T47D (cell line): ENCODE measurements around the gene CSF2RB.
"Not testable (repeated sequence)": the region's sequence is repeated elsewhere in the genome, so short reads cannot be mapped to it uniquely, and the experiment has no call there.

Experiments
- DNase-seq, 2 experiments: peaks; one replicate each; pipeline versions ENCODE4 v3.0.0 to v3.0.0-alpha.2; 2011 to 2012; ENCODE audit warnings: low read depth in 1 of 2, low spot score in 1 of 2
- JUND ChIP-seq: IDR thresholded peaks from 2 replicates; pipeline ENCODE4 v1.6.1; 2012; ENCODE audit warnings: low read depth
- in situ Hi-C: cut with HindIII; loops from 2 replicates; pipeline ENCODE4 v1.10.0; 2016; ENCODE audit warnings: low sequenced_read_pairs, low pct_unique_long_range_greater_than_20kb

The CSF2RB gene

DNA sequence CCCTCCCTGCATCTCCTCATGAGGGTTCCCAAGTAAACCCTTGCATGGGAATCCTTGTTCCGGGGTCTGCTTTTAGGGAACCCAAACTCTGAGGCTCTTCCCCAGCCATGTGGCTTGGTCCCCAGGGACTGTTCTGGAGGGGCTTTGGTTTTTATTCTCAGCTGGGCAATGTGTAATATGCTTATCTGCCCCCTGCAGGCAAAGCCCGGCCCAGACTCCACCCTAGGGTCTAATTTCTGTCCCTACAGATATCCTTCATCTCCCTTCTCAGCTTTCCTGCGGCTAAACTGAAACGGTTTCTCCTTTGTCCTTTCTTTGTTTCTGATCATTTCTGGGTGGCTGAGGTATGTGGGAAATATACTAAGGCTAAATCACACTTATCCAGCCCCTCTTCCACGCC lies 68.7 kb downstream of the CSF2RB start:
- DNase-seq = no peak
- in situ Hi-C loops = no loop called here
- no peak for TF ChIP-seq JUND

DNA sequence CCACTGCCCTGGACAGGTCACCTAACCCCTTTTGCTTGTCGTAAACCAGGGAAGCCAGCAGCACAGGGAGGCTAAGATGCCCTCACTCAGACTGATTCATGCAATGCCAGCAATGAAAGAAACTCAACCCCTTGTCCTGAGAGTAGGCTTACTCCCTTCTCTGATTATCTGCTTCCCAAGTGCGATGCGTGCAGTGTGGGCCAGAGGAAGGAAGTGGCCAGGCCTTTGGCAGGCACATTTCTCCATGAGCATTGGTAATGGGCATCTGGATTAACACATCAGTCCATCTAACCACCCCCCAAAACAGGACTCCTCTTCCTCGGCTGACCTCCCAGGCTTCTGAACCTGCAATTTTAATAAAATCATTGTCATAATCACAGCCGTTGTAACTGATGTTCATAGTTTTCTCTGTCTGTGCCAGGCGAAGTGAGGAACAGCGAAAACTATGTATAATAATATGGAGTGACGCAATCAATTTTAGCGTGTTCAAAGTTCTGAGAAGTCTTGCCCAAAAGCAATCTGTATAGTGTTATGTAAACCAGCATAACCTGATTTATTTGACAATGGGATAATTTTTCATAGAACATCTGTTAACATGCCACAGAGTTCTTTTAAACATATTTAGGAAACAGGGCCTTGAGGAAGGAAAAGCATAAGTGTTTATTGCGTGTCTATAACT lies 71.9 kb downstream of the CSF2RB start:
- in situ Hi-C loops = no loop called here

DNA sequence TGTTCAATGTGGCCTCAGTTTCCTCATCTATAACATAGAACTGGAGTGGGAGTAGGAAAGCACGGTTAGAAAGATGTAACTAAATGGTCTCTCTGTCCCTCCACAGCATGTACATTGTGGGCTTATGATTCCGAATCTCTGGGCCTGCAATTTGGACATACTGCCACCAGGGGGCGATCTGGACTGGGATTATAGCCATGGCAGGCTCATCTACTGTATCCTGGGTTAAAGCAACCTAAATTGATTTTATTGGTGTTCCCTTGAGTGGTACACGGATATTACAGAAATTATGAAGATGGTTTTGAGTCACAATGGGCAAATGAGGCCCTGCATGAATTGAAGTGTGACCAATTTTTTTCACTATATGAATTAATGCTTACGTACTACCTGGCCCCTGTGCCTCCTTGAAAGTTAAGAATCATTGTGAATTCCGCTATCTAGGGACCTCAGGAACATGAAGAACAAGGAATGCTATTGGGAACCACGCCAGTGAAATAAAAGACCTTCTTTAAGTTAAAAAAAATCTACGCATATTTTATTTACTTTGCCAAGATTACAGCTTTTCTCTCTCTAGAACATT lies 72.9 kb downstream of the CSF2RB start:
- no peak for TF ChIP-seq JUND
- in situ Hi-C loops = no loop called here
- DNase-seq = no peak

More for the DNA sequence above, 71.9 kb downstream of the CSF2RB start:
- DNase-seq = no peak
- TF ChIP-seq JUND = no peak

DNA sequence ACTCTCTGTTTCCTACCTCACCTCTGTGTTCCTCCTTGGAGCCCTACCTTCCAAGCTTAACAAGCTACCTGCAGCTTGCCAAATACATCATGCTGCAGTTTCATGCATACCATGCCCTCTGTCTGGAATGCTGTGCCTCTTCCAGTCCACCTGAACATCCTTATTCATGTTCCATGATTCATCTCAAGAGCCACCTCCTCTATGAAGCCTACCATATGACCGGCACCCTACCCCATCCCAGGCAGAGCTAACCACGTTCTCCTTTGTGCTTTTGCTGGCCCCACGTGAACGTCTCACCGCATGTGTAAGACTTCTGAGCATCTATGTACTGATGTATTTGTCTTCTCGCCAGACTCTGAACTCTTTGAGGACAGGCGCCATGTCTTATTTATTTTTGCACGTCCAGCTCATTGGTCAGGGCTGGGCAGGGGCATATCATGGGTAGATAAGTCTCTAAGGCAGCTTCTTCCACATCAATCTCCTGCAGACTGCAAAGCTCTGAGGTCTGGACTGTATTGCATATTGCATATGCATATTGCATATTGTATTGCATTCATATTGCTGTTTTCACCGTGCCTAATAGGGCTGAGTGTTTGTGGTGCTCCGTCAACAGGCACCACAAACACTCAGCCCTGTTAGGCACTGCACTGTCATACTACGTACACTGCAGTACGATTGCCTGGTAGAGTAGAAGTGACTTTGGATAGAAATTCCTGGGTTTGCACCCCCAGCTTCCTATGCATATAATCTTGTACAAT lies 74.8 kb downstream of the CSF2RB start:
- no peak for DNase-seq
- no peak for TF ChIP-seq JUND
- in situ Hi-C loops = no loop called here

DNA sequence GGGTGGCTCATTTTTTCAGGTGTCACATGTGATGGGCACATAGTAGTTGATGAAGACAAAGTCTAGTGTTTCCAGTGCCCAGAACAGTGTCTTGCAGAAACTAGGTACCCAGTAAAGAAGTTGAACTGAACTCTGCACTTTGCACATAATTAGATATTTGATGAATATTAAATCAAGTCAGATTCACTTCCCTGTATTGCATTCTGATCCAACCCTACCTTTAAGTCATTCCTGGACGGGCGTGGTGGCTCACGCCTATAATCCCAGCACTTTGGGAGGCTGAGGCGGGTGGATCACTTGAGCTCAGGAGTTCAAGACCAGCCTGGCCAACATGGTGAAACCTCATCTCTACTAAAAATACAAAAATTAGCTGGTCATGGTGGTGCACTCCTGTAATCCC lies 75.6 kb downstream of the CSF2RB start:
- DNase-seq, in situ Hi-C loops: not testable (repeated sequence)
